SKM-1 treated with dmso at 0.1 percent for 144 hours (cell line): ENCODE data around the gene SPATC1L.
"Not testable (repeated sequence)": the region's sequence is repeated elsewhere in the genome, so short reads cannot be mapped to it uniquely, and the experiment has no call there.

Source experiments
- DNase-seq: peaks from one replicate; lab custom pipeline; 2025; ENCODE audit not compliant: unreplicated experiment; lab: John Stamatoyannopoulos, UW

The SPATC1L gene

GRCh38 chr21:46200877-46201803 lies 16.9 kb upstream of the SPATC1L start:
- not testable (repeated sequence) for DNase-seq

GRCh38 chr21:46199436-46200373 lies 15.4 kb upstream of the SPATC1L start:
- DNase-seq: no peak

- no peak for DNase-seq
Observed at GRCh38 chr21:46196733-46197132, 12.5 kb upstream of the SPATC1L start.

GRCh38 chr21:46195595-46196195 lies 11.4 kb upstream of the SPATC1L start:
- DNase-seq: no peak

- DNase-seq: no peak
Observed at GRCh38 chr21:46194374-46195334, 10.4 kb upstream of the SPATC1L start.

- DNase-seq: no peak
Observed at GRCh38 chr21:46193829-46194373, 9.6 kb upstream of the SPATC1L start.

- no peak for DNase-seq
Observed at GRCh38 chr21:46191686-46192575, 7.7 kb upstream of the SPATC1L start.

- DNase-seq: no peak
Observed at GRCh38 chr21:46191257-46191685, 7.0 kb upstream of the SPATC1L start.

- DNase-seq: no peak
Observed at GRCh38 chr21:46190491-46191131, 6.4 kb upstream of the SPATC1L start.

GRCh38 chr21:46189959-46190490 lies 5.8 kb upstream of the SPATC1L start:
- DNase-seq: no peak

GRCh38 chr21:46189213-46189958 lies 5.1 kb upstream of the SPATC1L start:
- no peak for DNase-seq

GRCh38 chr21:46188226-46189212 lies 4.3 kb upstream of the SPATC1L start:
- no peak for DNase-seq

GRCh38 chr21:46187814-46188213 lies 3.6 kb upstream of the SPATC1L start:
- DNase-seq: no peak

- DNase-seq: no peak
Observed at GRCh38 chr21:46187261-46187660, 3.0 kb upstream of the SPATC1L start.

GRCh38 chr21:46185716-46186115 lies 1.5 kb upstream of the SPATC1L start:
- no peak for DNase-seq
